GM21723 (cell line): Measurements from ENCODE around the gene POT1.

Experiments
- ATAC-seq: cut with Tn5 transposase; IDR thresholded peaks from one replicate; pipeline ENCODE4 v1.9.1; 2021; ENCODE audit warnings: mild to moderate bottlenecking, moderate library complexity; ENCODE audit not compliant: unreplicated experiment

Gene POT1

GRCh38 chr7:124912972-124913371 is 16.7 kb downstream of the POT1 start:
- ATAC-seq: no peak

GRCh38 chr7:124909808-124910207 is 19.8 kb downstream of the POT1 start:
- ATAC-seq: no peak

GRCh38 chr7:124908259-124908658 is 21.4 kb downstream of the POT1 start:
- no peak for ATAC-seq

- no peak for ATAC-seq
Measured at GRCh38 chr7:124907490-124907889, 22.1 kb downstream of the POT1 start.

GRCh38 chr7:124898531-124898930 is 31.1 kb downstream of the POT1 start:
- no peak for ATAC-seq

- ATAC-seq: no peak
Measured at GRCh38 chr7:124896001-124896400, 33.6 kb downstream of the POT1 start.

- peak; percentile 89 for ATAC-seq
Measured at GRCh38 chr7:124893140-124893827, 36.3 kb downstream of the POT1 start.

GRCh38 chr7:124887247-124887646 is 42.4 kb downstream of the POT1 start:
- no peak for ATAC-seq

- ATAC-seq: no peak
Measured at GRCh38 chr7:124881981-124882380, 47.6 kb downstream of the POT1 start.

- no peak for ATAC-seq
Measured at GRCh38 chr7:124879771-124880170, 49.9 kb downstream of the POT1 start.

GRCh38 chr7:124879103-124879502 is 50.5 kb downstream of the POT1 start:
- ATAC-seq: no peak

- ATAC-seq: no peak
Measured at GRCh38 chr7:124874644-124875163, 54.9 kb downstream of the POT1 start.

GRCh38 chr7:124857672-124858235 is 71.9 kb downstream of the POT1 start:
- ATAC-seq: no peak

GRCh38 chr7:124856299-124856888 is 73.2 kb downstream of the POT1 start:
- peak; percentile 74 for ATAC-seq

GRCh38 chr7:124843336-124843735 is 86.3 kb downstream of the POT1 start:
- no peak for ATAC-seq

- ATAC-seq: no peak
Measured at GRCh38 chr7:124840435-124840834, 89.2 kb downstream of the POT1 start.

- no peak for ATAC-seq
Measured at GRCh38 chr7:124839687-124840086, 89.9 kb downstream of the POT1 start.

GRCh38 chr7:124836173-124836572 is 93.5 kb downstream of the POT1 start:
- ATAC-seq: no peak

- ATAC-seq: no peak
Measured at GRCh38 chr7:124818807-124819206, 110.8 kb downstream of the POT1 start.

- ATAC-seq: no peak
Measured at GRCh38 chr7:124813994-124814798, 115.4 kb downstream of the POT1 start.

- ATAC-seq: no peak
Measured at GRCh38 chr7:124812764-124813163, 116.9 kb downstream of the POT1 start.
